Measurements from ENCODE around the gene RTN1.

Gene RTN1

GRCh38 chr14:59849411-59850130 is 21.0 kb downstream of the RTN1 start:
- DNase-seq: no peak

GRCh38 chr14:59848671-59849070 is 21.9 kb downstream of the RTN1 start:
- no peak for DNase-seq

- no peak for DNase-seq
Observed at GRCh38 chr14:59847711-59848110, 22.9 kb downstream of the RTN1 start.

GRCh38 chr14:59846595-59846994 is 24.0 kb downstream of the RTN1 start:
- DNase-seq: no peak

- DNase-seq: no peak
Observed at GRCh38 chr14:59845245-59845644, 25.3 kb downstream of the RTN1 start.

GRCh38 chr14:59844186-59844812 is 26.3 kb downstream of the RTN1 start:
- DNase-seq: no peak

- DNase-seq: no peak
Observed at GRCh38 chr14:59836116-59836515, 34.5 kb downstream of the RTN1 start.

- no peak for DNase-seq
Observed at GRCh38 chr14:59832653-59833294, 37.8 kb downstream of the RTN1 start.

GRCh38 chr14:59831121-59831730 is 39.4 kb downstream of the RTN1 start:
- no peak for DNase-seq

- no peak for DNase-seq
Observed at GRCh38 chr14:59830338-59830734, 40.2 kb downstream of the RTN1 start.

GRCh38 chr14:59829469-59830337 is 40.9 kb downstream of the RTN1 start:
- DNase-seq: no peak

- DNase-seq: no peak
Observed at GRCh38 chr14:59828276-59828675, 42.3 kb downstream of the RTN1 start.

- no peak for DNase-seq
Observed at GRCh38 chr14:59827401-59827800, 43.2 kb downstream of the RTN1 start.

GRCh38 chr14:59826150-59826549 is 44.4 kb downstream of the RTN1 start:
- no peak for DNase-seq

GRCh38 chr14:59823179-59823578 is 47.4 kb downstream of the RTN1 start:
- DNase-seq: no peak

GRCh38 chr14:59819446-59820088 is 51.0 kb downstream of the RTN1 start:
- DNase-seq: no peak

GRCh38 chr14:59816941-59817340 is 53.6 kb downstream of the RTN1 start:
- no peak for DNase-seq

GRCh38 chr14:59814988-59815387 is 55.6 kb downstream of the RTN1 start:
- DNase-seq: no peak

GRCh38 chr14:59811815-59812214 is 58.8 kb downstream of the RTN1 start:
- DNase-seq: no peak

GRCh38 chr14:59811073-59811472 is 59.5 kb downstream of the RTN1 start:
- no peak for DNase-seq

- DNase-seq: no peak
Observed at GRCh38 chr14:59803052-59803540, 67.5 kb downstream of the RTN1 start.

- DNase-seq: no peak
Observed at GRCh38 chr14:59788176-59788575, 82.4 kb downstream of the RTN1 start.
